WTC11 (cell line): ENCODE data around the gene SURF1. TPM values are rescaled to one million over a fixed set of nuclear protein-coding genes. Genes with fewer than 3 reads are reported as not detected.
A peak's percentile ranks its signal among the peaks of the same experiment; 100 is the strongest.

ENCODE experiments used
- ATF1 ChIP-seq: sonication (generic); formaldehyde crosslinking; IDR thresholded peaks from 2 replicates; pipeline ENCODE4 v1.8.1; 2023; ENCODE audit warnings: mild to moderate bottlenecking, moderate library complexity, missing genetic modification reagents
- ATF3 ChIP-seq: sonication (generic); formaldehyde crosslinking; conservative IDR thresholded peaks from 2 replicates; pipeline ENCODE4 v1.8.1; 2022; ENCODE audit warnings: mild to moderate bottlenecking, missing genetic modification reagents
- ELF4 ChIP-seq: sonication (generic); formaldehyde crosslinking; IDR thresholded peaks from 2 replicates; pipeline ENCODE4 v1.8.1; 2022; ENCODE audit warnings: low read depth, mild to moderate bottlenecking, moderate library complexity, missing genetic modification reagents
- GRHL2 ChIP-seq: fragments of 250-450 bp; sonication (Bioruptor Pico); IDR thresholded peaks from 2 replicates; pipeline ENCODE4 v1.8.0; 2022; ENCODE audit warnings: mild to moderate bottlenecking, moderate library complexity; ENCODE audit not compliant: insufficient replicate concordance, severe bottlenecking
- JAZF1 ChIP-seq: fragments of 250-450 bp; sonication (Bioruptor Pico); IDR thresholded peaks from 2 replicates; pipeline ENCODE4 v1.9.0; 2021; ENCODE audit warnings: moderate library complexity, mild to moderate bottlenecking, inconsistent platforms
- MYBL2 ChIP-seq: sonication (generic); formaldehyde crosslinking; IDR thresholded peaks from 2 replicates; pipeline ENCODE4 v1.8.1; 2023; ENCODE audit warnings: mild to moderate bottlenecking, moderate library complexity, missing genetic modification reagents
- NFATC4 ChIP-seq: fragments of 250-450 bp; sonication (Bioruptor Pico); IDR thresholded peaks from 2 replicates; pipeline ENCODE4 v1.9.0; 2021; ENCODE audit warnings: mild to moderate bottlenecking
- PREB ChIP-seq: sonication (generic); formaldehyde crosslinking; IDR thresholded peaks from 2 replicates; pipeline ENCODE4 v1.8.1; 2022; ENCODE audit warnings: mild to moderate bottlenecking, missing genetic modification reagents, moderate library complexity, borderline replicate concordance
- SMAD4 ChIP-seq: sonication (generic); formaldehyde crosslinking; IDR thresholded peaks from 2 replicates; pipeline ENCODE4 v1.8.0; 2022; ENCODE audit warnings: mild to moderate bottlenecking, missing genetic modification reagents
- SP1 ChIP-seq: sonication (generic); formaldehyde crosslinking; conservative IDR thresholded peaks from 2 replicates; pipeline ENCODE4 v1.8.1; 2022; ENCODE audit warnings: missing genetic modification reagents
- TCF7 ChIP-seq: sonication (generic); formaldehyde crosslinking; IDR thresholded peaks from 2 replicates; pipeline ENCODE4 v1.8.0; 2022; ENCODE audit warnings: mild to moderate bottlenecking, low read depth, missing genetic modification reagents, moderate library complexity
- TEAD4 ChIP-seq: sonication (generic); formaldehyde crosslinking; IDR thresholded peaks from 2 replicates; pipeline ENCODE4 v1.8.0; 2022; ENCODE audit warnings: mild to moderate bottlenecking, missing genetic modification reagents
- TP53 ChIP-seq: sonication (generic); formaldehyde crosslinking; IDR thresholded peaks from 2 replicates; pipeline ENCODE4 v1.8.1; 2023; ENCODE audit warnings: mild to moderate bottlenecking, missing genetic modification reagents
- ZBTB21 ChIP-seq: sonication (generic); formaldehyde crosslinking; IDR thresholded peaks from 2 replicates; pipeline ENCODE4 v1.8.1; 2023; ENCODE audit warnings: mild to moderate bottlenecking, missing genetic modification reagents, borderline replicate concordance
- ZNF121 ChIP-seq: sonication (generic); formaldehyde crosslinking; IDR thresholded peaks from 2 replicates; pipeline ENCODE4 v1.8.0; 2023; ENCODE audit warnings: missing genetic modification reagents
- ZNF396 ChIP-seq: fragments of 250-450 bp; sonication (Bioruptor Pico); IDR thresholded peaks from 2 replicates; pipeline ENCODE4 v1.8.0; 2021; ENCODE audit warnings: mild to moderate bottlenecking, moderate library complexity, borderline replicate concordance
- ZNF423 ChIP-seq: fragments of 250-450 bp; sonication (Bioruptor Pico); IDR thresholded peaks from 2 replicates; pipeline ENCODE4 v2.1.2; 2022; ENCODE audit warnings: mild to moderate bottlenecking, moderate library complexity
- total RNA-seq: library from RNA; stranded (reverse); gene quantifications from 3 replicates; pipeline ENCODE4 v1.2.3, GENCODE V29; 2021
- TF ChIP-seq, protein P1 (sequence below): sonication (generic); formaldehyde crosslinking; IDR thresholded peaks from 2 replicates; pipeline ENCODE4 v1.8.0; 2023; ENCODE audit warnings: missing genetic modification reagents, mild to moderate bottlenecking, borderline replicate concordance
- TF ChIP-seq, protein P2 (sequence below): sonication (generic); formaldehyde crosslinking; IDR thresholded peaks from 2 replicates; pipeline ENCODE4 v1.8.1; 2023; ENCODE audit warnings: mild to moderate bottlenecking, missing genetic modification reagents, moderate library complexity
- TF ChIP-seq, protein P3 (sequence below): fragments of 250-450 bp; sonication (Bioruptor Pico); IDR thresholded peaks from 2 replicates; pipeline ENCODE4 v1.9.0; 2021; ENCODE audit warnings: mild to moderate bottlenecking, borderline replicate concordance
- TF ChIP-seq, protein P4 (sequence below): sonication (generic); formaldehyde crosslinking; IDR thresholded peaks from 2 replicates; pipeline ENCODE4 v1.8.0; 2022; ENCODE audit warnings: missing genetic modification reagents
- TF ChIP-seq, protein P5 (sequence below): fragments of 250-450 bp; sonication (Bioruptor Pico); IDR thresholded peaks from 2 replicates; pipeline ENCODE4 v1.8.0; 2021; ENCODE audit warnings: mild to moderate bottlenecking

The SURF1 gene
- total RNA-seq, 1 experiment from 2014 or later = 33.3 TPM

DNA sequence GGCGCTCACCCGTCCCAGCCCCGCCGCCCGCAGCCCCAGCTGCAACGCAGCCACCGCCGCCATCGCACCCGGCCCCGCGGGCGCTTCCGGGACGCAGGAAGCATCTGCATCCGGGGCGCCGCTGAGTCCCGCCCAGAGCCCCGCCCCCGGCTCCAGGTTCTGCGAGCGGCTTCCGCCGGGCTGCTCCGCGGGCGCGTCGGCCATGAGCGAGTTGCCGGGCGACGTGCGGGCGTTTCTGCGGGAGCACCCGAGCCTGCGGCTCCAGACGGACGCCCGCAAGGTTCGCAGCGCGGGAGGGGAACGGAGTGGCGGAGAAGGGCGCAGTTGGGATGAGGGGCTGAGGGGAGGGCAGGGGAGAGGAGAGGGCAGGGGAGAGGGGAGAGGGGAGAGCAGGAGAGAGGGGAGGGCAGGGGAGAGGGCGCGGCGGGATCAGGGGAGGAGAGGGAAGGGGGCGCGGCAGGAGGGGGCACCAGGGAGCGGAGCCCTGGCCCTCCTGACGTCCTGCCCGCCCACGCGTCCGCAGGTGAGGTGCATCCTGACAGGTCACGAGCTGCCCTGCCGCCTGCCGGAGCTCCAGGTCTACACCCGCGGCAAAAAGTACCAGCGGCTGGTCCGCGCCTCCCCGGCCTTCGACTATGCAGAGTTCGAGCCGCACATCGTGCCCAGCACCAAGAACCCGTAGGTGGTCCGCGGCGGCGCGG lies at the start of gene SURF1, which contains the start of gene SURF2 (continued):
- TF ChIP-seq ZNF423 (CRISPR knock-in tag) = no peak
- TF ChIP-seq, protein P1, sequence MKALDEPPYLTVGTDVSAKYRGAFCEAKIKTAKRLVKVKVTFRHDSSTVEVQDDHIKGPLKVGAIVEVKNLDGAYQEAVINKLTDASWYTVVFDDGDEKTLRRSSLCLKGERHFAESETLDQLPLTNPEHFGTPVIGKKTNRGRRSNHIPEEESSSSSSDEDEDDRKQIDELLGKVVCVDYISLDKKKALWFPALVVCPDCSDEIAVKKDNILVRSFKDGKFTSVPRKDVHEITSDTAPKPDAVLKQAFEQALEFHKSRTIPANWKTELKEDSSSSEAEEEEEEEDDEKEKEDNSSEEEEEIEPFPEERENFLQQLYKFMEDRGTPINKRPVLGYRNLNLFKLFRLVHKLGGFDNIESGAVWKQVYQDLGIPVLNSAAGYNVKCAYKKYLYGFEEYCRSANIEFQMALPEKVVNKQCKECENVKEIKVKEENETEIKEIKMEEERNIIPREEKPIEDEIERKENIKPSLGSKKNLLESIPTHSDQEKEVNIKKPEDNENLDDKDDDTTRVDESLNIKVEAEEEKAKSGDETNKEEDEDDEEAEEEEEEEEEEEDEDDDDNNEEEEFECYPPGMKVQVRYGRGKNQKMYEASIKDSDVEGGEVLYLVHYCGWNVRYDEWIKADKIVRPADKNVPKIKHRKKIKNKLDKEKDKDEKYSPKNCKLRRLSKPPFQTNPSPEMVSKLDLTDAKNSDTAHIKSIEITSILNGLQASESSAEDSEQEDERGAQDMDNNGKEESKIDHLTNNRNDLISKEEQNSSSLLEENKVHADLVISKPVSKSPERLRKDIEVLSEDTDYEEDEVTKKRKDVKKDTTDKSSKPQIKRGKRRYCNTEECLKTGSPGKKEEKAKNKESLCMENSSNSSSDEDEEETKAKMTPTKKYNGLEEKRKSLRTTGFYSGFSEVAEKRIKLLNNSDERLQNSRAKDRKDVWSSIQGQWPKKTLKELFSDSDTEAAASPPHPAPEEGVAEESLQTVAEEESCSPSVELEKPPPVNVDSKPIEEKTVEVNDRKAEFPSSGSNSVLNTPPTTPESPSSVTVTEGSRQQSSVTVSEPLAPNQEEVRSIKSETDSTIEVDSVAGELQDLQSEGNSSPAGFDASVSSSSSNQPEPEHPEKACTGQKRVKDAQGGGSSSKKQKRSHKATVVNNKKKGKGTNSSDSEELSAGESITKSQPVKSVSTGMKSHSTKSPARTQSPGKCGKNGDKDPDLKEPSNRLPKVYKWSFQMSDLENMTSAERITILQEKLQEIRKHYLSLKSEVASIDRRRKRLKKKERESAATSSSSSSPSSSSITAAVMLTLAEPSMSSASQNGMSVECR (CRISPR knock-in tag) = peak; percentile 29; the same call in 1 of the 2 replicates
- TF ChIP-seq ZNF396 = no peak
- TF ChIP-seq ZBTB21 = no peak
- no peak for TF ChIP-seq NFATC4 (CRISPR knock-in tag)
- TF ChIP-seq, protein P2, sequence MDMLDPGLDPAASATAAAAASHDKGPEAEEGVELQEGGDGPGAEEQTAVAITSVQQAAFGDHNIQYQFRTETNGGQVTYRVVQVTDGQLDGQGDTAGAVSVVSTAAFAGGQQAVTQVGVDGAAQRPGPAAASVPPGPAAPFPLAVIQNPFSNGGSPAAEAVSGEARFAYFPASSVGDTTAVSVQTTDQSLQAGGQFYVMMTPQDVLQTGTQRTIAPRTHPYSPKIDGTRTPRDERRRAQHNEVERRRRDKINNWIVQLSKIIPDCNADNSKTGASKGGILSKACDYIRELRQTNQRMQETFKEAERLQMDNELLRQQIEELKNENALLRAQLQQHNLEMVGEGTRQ (CRISPR knock-in tag) = 0 out of 2 replicates have a peak, but pooled peaks have one; percentile 9
- TF ChIP-seq ATF1 (CRISPR knock-in tag) = 0 out of 2 replicates have a peak, but pooled peaks have one; percentile 39
- TF ChIP-seq TEAD4 (CRISPR knock-in tag) = no peak
- no peak for TF ChIP-seq TP53 (CRISPR knock-in tag)
- no peak for TF ChIP-seq GRHL2 (CRISPR knock-in tag)
- no peak for TF ChIP-seq ELF4
- TF ChIP-seq JAZF1 (CRISPR knock-in tag) = no peak
- no peak for TF ChIP-seq PREB (CRISPR knock-in tag)
- TF ChIP-seq SP1 = peak; percentile 86
- TF ChIP-seq, protein P3, sequence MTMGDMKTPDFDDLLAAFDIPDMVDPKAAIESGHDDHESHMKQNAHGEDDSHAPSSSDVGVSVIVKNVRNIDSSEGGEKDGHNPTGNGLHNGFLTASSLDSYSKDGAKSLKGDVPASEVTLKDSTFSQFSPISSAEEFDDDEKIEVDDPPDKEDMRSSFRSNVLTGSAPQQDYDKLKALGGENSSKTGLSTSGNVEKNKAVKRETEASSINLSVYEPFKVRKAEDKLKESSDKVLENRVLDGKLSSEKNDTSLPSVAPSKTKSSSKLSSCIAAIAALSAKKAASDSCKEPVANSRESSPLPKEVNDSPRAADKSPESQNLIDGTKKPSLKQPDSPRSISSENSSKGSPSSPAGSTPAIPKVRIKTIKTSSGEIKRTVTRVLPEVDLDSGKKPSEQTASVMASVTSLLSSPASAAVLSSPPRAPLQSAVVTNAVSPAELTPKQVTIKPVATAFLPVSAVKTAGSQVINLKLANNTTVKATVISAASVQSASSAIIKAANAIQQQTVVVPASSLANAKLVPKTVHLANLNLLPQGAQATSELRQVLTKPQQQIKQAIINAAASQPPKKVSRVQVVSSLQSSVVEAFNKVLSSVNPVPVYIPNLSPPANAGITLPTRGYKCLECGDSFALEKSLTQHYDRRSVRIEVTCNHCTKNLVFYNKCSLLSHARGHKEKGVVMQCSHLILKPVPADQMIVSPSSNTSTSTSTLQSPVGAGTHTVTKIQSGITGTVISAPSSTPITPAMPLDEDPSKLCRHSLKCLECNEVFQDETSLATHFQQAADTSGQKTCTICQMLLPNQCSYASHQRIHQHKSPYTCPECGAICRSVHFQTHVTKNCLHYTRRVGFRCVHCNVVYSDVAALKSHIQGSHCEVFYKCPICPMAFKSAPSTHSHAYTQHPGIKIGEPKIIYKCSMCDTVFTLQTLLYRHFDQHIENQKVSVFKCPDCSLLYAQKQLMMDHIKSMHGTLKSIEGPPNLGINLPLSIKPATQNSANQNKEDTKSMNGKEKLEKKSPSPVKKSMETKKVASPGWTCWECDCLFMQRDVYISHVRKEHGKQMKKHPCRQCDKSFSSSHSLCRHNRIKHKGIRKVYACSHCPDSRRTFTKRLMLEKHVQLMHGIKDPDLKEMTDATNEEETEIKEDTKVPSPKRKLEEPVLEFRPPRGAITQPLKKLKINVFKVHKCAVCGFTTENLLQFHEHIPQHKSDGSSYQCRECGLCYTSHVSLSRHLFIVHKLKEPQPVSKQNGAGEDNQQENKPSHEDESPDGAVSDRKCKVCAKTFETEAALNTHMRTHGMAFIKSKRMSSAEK (CRISPR knock-in tag) = no peak
- TF ChIP-seq, protein P4, sequence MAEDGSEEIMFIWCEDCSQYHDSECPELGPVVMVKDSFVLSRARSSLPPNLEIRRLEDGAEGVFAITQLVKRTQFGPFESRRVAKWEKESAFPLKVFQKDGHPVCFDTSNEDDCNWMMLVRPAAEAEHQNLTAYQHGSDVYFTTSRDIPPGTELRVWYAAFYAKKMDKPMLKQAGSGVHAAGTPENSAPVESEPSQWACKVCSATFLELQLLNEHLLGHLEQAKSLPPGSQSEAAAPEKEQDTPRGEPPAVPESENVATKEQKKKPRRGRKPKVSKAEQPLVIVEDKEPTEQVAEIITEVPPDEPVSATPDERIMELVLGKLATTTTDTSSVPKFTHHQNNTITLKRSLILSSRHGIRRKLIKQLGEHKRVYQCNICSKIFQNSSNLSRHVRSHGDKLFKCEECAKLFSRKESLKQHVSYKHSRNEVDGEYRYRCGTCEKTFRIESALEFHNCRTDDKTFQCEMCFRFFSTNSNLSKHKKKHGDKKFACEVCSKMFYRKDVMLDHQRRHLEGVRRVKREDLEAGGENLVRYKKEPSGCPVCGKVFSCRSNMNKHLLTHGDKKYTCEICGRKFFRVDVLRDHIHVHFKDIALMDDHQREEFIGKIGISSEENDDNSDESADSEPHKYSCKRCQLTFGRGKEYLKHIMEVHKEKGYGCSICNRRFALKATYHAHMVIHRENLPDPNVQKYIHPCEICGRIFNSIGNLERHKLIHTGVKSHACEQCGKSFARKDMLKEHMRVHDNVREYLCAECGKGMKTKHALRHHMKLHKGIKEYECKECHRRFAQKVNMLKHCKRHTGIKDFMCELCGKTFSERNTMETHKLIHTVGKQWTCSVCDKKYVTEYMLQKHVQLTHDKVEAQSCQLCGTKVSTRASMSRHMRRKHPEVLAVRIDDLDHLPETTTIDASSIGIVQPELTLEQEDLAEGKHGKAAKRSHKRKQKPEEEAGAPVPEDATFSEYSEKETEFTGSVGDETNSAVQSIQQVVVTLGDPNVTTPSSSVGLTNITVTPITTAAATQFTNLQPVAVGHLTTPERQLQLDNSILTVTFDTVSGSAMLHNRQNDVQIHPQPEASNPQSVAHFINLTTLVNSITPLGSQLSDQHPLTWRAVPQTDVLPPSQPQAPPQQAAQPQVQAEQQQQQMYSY = no peak
- TF ChIP-seq MYBL2 (CRISPR knock-in tag) = no peak
- no peak for TF ChIP-seq SMAD4 (CRISPR knock-in tag)
- TF ChIP-seq ATF3 = no peak
- no peak for TF ChIP-seq ZNF121 (CRISPR knock-in tag)
- TF ChIP-seq, protein P5, sequence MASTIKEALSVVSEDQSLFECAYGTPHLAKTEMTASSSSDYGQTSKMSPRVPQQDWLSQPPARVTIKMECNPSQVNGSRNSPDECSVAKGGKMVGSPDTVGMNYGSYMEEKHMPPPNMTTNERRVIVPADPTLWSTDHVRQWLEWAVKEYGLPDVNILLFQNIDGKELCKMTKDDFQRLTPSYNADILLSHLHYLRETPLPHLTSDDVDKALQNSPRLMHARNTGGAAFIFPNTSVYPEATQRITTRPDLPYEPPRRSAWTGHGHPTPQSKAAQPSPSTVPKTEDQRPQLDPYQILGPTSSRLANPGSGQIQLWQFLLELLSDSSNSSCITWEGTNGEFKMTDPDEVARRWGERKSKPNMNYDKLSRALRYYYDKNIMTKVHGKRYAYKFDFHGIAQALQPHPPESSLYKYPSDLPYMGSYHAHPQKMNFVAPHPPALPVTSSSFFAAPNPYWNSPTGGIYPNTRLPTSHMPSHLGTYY = no peak
- no peak for TF ChIP-seq TCF7
